ENCODE results near the gene PPIL6.
"Not testable (repeated sequence)": the region's sequence is repeated elsewhere in the genome, so short reads cannot be mapped to it uniquely, and the experiment has no call there.

PPIL6 gene

DNA sequence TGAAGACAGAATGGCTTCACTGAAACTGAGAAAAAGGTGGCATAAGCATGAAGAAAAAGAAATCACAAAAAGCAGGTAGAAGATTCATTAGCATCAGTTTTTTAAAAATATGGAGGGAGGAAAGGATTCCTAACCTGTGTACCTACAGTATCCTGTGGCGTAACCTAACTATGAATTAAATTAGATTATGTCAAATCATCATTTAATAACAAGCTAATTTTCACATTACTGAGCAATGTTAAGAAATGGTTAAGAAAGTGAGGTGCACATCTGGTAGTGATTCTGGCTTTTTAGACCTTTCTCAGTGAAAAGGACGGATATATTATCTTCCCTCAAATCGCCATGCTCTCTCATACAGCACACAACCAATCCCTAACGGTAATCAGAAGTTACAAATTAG lies 70.7 kb downstream of the PPIL6 start:
- in situ Hi-C loops (cut with HindIII; ENCODE audit: low sequenced_read_pairs) = no loop called here

DNA sequence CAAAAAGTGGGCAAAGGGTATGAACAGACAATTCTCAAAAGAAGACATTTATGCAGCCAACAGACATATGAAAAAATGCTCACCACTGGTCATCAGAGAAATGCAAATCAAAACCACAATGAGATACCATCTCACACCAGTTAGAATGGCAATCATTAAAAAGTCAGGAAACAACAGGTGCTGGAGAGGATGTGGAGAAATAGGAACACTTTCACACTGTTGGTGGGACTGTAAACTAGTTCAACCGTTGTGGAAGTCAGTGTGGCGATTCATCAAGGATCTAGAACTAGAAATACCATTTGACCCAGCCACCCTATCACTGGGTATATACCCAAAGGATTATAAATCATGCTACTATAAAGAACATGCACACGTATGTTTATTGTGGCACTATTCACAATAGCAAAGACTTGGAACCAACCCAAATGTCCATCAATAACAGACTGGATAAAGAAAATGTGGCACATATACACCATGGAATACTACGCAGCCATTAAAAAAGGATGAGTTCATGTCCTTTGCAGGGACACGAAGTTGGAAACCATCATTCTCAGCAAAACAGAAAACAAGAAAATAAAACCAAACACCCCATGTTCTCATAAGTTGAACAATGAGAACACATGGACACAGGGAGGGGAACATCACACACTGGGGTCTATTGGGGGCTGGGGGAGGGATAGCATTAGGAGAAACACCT lies 75.9 kb downstream of the PPIL6 start:
- in situ Hi-C loops (cut with HindIII; ENCODE audit: low sequenced_read_pairs) = not testable (repeated sequence)

DNA sequence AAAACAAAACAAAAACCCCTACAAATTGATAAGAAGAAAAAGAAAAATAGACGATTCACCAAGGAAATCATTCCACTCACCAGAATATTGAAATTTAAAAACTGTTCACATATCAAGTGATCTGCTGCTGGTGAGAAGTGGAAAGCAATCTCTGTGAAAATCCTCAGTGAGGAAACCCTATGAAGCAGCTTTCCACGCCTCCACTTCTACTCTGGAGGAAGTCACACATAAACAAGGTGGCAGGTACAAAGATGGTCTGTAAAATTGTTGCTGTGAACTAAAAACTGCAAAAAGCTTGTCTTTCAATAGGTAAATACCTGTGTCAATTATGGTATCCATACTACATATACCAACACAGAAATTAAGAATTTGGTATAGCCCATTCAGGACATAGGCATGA lies 76.7 kb downstream of the PPIL6 start:
- in situ Hi-C loops (cut with HindIII; ENCODE audit: low sequenced_read_pairs) = no loop called here

DNA sequence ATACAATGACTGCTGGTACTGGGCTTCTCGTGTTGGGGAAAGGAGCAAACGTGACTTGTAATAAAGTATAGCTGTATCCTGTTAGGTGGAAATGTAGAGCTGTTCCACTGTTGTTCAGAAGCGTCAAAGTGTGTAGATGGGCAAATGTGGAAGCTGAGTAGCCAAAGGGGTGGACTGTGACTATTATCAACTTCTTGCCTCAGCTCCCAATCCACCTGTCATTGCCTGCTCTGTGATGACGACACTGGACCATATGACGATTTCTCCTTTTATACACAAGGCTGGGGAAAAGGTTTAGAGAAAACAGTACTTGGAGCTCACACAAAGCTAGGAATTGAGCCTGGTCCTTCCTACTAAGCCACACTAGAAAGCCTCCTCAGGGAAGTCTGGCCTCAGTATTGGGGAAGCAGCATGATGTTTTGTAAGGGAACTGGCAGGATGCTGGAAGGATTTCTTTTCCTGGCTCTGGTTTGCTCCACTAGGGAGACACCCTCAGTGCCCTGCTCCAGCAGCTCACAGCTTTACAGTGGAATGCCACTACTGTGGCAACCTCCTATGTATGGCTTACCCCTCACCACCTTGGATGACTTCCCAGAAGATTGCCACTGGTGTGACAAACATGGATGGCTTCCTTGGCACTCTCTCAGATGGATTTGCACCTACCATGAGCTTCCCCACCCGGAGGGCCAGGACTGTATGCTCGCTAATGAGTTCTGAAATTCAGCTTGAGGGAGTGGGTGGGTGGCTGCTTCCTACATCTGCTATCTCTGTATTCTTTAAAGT lies 78.1 kb downstream of the PPIL6 start:
- in situ Hi-C loops (cut with HindIII; ENCODE audit: low sequenced_read_pairs) = no loop called here

DNA sequence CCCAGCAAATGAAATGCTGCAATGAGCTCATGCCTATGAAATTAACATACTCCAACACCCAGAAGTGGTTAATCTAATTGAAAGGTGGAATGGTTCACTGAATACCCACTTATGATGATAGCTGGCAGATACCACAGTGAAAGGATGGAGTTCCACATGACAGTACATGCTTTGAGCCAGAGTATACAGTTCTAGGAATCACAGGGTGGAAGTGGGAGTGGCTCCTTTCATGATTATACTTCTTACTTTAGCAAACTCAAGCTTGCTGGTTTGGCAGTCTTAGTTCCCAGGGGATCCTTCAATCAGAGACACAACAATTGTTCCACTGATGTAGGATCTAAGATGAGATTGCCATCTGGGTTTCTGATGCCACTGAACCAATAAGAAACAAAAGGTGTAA lies 79.6 kb downstream of the PPIL6 start:
- in situ Hi-C loops (cut with HindIII; ENCODE audit: low sequenced_read_pairs) = no loop called here

DNA sequence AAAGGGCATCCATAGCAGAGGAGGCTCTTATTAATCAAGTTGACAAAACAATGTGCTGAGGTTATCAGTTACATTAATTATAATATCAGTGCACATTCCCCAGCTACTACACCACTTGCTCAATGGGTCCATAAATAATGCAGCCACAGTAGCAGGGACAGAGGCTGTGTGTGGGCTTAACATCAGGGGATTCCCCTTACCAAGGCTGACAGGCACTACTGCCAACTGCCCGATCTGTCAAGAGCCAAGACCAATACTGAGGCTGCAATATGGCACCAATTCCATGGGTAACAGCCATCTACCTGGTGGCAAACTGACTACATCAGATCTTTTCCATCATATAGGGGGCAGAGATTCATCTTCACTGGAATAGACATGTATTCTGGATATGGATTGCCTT lies 80.1 kb downstream of the PPIL6 start:
- in situ Hi-C loops (cut with HindIII; ENCODE audit: low sequenced_read_pairs) = no loop called here

DNA sequence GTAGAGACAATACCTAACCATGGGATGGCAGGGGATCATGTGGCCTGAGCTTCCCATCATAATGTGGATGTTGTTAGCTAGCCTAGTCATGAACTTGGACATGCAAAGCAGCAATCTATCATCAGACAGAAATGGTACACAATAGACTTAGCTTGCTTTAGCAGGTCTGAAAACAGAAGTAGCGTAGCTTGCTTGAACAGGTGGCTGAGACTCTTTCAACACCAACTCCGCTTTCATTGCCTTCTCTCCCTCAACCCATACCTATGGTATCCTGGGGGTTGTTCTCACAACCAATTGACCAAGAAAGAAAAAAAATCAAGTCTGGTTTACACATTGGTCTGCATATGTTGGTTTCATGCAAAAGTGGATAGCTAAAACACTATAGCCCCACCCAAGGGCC lies 81.2 kb downstream of the PPIL6 start:
- in situ Hi-C loops (cut with HindIII; ENCODE audit: low sequenced_read_pairs) = no loop called here

DNA sequence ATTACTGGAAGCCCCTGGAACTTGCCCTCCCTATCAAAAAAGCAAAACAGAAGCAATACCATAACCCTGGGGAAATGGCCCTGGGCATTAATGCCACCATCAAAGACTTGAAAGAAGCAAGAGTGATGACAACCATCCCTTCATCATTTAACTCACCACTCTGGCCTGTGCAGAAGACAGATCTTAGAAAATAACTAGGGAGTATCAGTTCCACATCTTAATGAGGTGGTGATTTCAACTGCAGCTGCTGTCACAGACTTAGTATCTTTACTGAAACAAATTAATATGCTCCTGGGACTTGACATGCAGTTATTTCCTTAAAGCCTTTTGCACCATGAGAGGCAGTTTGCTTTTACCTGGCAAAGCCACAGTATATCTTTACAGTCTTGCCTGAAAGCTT lies 82.2 kb downstream of the PPIL6 start:
- in situ Hi-C loops (cut with HindIII; ENCODE audit: low sequenced_read_pairs) = no loop called here

DNA sequence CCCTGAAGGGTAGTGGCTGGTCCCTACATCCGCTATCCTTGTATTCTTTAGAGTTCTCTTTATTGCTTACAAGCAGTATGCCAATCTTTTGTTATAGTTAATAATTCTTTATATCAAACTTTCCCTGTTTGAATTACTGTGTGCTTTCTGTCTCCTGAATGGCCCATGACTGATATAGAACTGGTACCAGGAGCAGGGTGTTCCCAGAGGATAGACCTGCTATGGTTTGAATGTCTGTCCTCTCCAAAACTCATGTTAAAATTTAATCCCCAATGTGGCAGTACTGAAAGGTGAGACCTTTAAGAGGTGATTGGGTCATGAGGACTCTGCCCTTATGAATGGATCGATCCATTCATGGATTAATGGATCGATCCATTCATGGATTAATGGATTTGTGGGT lies 84.2 kb downstream of the PPIL6 start:
- in situ Hi-C loops (cut with HindIII; ENCODE audit: low sequenced_read_pairs) = no loop called here

DNA sequence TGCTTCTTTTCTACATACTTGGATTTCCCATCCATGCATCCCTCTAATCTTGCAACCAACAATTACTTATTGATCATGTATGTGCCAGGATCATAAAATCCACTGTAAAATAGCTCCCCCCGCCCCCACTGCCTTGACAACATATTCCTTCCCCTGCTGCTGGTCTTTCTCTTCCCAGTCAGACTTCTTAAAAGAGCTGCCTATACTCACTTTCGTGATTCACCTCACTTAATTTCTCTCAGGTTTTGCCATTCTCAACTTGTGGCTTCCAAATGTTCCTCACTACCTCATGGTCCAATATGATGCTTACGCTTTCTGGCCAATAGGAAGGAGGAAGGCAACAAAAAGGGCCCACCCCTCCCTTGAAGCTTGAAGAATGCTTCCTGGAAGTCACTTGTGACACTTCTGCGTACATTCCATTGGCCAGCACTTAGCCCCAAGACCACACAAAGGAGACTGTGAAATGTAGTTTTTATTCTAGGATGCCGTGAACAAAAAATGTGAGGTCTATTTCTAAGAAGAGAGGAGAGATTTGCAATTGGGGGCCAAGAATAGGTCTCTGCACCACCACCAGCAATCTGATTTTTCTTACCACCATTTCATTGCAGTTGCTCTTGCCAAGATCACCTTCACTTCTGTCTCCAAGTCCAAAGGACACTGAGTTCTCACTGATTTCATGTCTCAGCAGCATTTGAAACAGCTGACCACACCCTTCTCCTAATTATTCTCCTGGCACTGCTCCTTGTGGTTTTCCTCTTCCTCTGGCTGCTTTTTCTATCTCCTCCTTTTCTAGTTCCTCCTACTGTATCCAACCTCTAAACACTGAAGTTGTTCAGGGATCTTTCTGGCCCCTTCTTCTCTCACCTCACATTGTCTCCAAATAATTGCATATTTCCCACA lies 88.9 kb downstream of the PPIL6 start:
- in situ Hi-C loops (cut with HindIII; ENCODE audit: low sequenced_read_pairs) = no loop called here

DNA sequence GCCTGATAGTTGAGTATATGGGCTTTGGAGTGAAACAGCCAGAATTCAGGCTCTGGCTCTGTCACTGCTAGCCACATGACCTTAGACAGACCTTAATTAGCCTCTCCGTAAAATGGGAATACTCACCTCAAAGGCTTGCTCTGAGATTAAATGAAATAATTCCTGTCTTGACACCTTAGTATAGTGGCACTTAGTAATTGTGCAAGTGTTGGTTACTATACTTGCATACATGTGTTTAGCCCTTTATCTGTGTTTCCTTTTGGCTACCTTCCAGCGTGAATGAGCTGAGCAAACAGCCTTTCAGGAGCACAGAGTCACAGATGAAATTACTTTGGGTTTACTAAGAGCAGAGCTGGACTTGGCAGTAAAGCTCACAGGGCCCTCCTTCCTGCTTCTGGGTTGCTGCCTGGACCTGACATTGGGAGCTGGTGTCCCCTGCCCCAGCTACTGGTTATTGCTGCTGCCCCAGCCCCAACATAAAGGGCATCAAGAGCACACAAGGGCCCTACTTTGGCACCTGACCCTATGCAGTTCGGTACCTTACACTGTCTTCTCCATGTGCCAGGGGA lies 90.9 kb downstream of the PPIL6 start:
- in situ Hi-C loops (cut with HindIII; ENCODE audit: low sequenced_read_pairs) = no loop called here

DNA sequence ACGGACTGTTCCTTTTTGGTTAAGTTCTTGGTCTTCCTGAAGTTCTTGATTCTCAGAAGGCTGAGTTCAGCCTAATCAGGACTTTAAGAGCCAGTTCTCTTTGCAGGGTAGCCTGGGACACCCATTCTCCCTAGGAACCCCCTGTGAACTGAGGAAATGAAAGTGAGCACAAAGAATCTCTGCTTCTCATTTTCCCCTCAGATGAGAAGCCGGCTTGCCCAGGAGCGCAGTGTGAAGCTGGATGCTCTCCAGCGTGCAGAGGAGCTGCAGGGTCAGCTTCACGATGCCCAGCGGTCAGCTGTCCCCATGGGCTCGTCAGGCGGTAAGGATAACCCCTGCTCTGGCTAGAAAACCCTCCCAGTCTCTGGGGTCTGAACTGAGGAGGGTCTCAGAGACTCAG lies 92.2 kb downstream of the PPIL6 start:
- in situ Hi-C loops (cut with HindIII; ENCODE audit: low sequenced_read_pairs) = no loop called here

DNA sequence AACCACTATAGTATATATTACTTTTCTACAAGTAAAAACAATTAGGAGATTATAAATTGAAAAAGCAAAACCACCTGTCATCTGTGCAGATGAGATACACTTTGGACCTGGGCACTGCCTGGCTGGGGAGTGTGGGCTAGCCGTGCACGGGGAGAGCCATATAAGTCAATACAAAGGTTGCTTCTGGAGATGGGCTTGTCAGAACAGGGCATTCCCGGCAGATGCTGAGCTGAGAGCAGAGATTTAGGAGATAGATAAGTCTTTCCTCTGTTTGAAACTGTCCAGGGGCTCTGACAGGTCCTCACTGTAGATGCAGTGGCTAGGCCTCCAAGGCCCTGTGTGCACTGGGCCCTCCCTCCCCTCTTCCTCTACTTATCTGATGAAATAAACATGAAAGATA lies 92.6 kb downstream of the PPIL6 start:
- in situ Hi-C loops (cut with HindIII; ENCODE audit: low sequenced_read_pairs) = no loop called here

DNA sequence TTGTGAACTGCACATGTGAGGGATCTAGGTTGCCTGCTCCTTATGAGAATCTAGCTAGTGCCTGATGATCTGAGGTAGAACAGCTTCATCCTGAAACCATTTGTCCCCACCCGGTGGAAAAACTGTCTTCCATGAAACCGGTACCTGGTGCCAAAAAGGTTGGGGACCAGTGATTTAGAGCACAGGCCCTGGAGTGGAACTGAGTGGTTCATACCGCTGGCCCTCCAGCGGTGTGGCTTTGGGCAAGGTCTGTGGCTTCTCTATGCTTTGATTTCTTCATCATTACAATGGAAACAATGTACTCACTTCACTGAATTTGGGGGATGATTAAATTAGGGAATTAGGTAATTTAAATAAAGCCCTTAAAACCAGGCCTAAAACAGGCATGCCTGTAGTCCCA lies 94.4 kb downstream of the PPIL6 start:
- in situ Hi-C loops (cut with HindIII; ENCODE audit: low sequenced_read_pairs) = no loop called here

DNA sequence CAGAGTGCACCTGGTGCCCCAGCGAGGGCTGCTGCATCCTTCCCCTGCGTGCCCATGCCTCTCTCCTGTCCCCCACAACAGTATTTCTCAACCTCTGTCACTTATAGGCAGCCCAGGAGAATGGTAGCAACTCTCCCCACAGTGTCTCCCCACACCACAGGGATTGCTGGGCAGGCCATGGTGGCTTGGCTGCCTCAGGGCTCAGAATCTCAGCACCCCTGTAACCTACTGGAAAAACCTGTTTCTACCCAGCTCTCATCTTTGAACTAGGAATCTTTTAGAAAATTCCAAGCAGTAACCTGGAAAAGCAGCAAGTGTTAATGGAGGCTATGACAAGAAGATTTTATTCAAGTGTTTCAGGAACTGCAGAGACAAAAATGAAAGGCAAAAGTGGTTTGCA lies 96.2 kb downstream of the PPIL6 start:
- in situ Hi-C loops (cut with HindIII; ENCODE audit: low sequenced_read_pairs) = no loop called here

DNA sequence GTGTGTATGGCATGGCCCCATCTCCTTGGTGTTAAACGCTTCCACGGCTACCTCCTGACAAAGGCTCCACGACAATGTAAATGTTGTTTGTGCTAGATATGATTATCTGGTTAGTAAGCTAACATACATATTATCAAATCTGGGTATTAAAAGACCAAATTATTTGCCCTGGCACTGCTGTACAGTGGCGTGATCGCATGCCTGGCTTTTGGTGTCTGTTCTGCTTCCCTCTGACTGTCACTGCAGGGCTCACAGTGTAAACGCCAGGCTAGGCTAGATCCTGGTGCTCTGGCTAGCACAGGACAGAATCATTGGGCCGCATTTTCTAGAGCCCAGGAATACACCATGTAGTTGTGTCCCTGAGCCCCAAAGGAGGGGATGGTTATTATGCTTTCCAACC lies 96.9 kb downstream of the PPIL6 start:
- in situ Hi-C loops (cut with HindIII; ENCODE audit: low sequenced_read_pairs) = no loop called here

DNA sequence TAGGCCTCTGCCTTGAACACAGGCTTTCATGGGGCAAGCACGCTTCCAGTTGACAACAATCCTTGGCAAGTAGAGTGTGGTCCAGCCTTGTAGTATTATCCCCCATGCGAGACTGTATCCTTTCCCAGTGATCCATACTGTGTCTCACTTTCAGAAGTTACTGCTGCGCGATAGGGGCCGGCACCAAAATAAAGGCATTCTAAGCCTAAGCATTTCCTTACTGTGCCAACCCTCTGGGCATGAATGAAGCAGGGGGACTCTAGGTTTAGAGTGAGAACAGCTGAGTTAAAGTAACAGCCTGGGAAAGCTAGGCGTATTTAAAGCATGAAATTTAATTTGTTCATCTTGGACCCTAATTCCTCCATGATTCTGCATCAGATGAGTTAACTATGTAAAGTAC lies 97.5 kb downstream of the PPIL6 start:
- in situ Hi-C loops (cut with HindIII; ENCODE audit: low sequenced_read_pairs) = no loop called here

DNA sequence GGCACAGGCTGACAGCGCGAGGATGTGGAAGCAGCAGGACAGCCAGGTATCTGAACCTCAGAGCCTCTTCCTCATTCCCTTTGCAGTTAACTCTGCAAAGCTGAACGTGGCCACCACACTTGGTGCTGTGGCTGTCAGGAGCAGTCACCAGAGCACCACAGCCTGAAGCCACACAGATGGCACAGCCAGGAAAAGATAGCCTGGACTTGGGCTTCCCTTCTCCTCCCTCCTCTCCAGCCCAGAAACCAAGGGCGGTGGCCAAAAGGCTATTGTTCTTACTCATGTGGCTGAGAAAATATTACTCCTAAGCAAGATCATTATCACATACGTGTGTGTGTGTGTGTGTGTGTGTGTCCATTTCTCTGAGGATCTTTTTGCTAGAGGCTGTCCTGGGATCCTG lies 97.9 kb downstream of the PPIL6 start:
- in situ Hi-C loops (cut with HindIII; ENCODE audit: low sequenced_read_pairs) = no loop called here

DNA sequence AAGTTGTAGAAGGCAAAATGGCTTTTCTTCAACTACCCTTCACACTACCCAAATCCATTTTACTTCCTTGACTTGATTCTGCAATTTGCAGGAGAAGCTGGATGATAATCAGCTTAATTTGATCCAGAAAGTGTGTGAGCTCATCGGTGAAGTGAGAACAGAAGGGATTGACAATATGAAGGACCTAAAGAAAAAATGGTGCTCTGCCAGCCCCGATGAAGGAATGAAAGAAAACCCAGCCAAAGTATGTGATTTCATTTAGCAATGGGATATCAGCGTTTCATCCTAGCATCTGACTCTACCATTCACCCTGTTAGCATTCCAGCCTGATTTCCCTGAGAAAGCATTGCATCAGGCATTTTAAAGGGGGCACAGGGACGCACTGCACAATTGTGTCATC lies 99.6 kb downstream of the PPIL6 start:
- in situ Hi-C loops (cut with HindIII; ENCODE audit: low sequenced_read_pairs) = no loop called here

Measured in DLD1 (cell line).